ENCODE data around the gene DLGAP1.
A peak's percentile ranks its signal among the peaks of the same experiment; 100 is the strongest.

DLGAP1 gene

GRCh38 chr18:3753106-3753505 lies 702.0 kb downstream of the DLGAP1 start:
- DNase-seq = no peak

- DNase-seq = no peak
These were observed 707.0 kb downstream of the DLGAP1 start for GRCh38 chr18:3748086-3748485.

- DNase-seq = no peak
These were observed 707.7 kb downstream of the DLGAP1 start for GRCh38 chr18:3747176-3747973.

- no peak for DNase-seq
These were observed 712.6 kb downstream of the DLGAP1 start for GRCh38 chr18:3742541-3742940.

- DNase-seq = no peak
These were observed 713.8 kb downstream of the DLGAP1 start for GRCh38 chr18:3741333-3741732.

- DNase-seq = no peak
These were observed 726.2 kb downstream of the DLGAP1 start for GRCh38 chr18:3728704-3729437.

- DNase-seq = no peak
These were observed 727.8 kb downstream of the DLGAP1 start for GRCh38 chr18:3727274-3727673.

- peak; percentile 12 for DNase-seq
These were observed 728.7 kb downstream of the DLGAP1 start for GRCh38 chr18:3726238-3726951.

- DNase-seq = no peak
These were observed 730.0 kb downstream of the DLGAP1 start for GRCh38 chr18:3725115-3725514.

- DNase-seq = no peak
These were observed 731.6 kb downstream of the DLGAP1 start for GRCh38 chr18:3723554-3723953.

- no peak for DNase-seq
These were observed 732.3 kb downstream of the DLGAP1 start for GRCh38 chr18:3722649-3723433.

GRCh38 chr18:3721771-3722648 lies 733.1 kb downstream of the DLGAP1 start:
- DNase-seq = no peak

GRCh38 chr18:3720818-3721545 lies 734.1 kb downstream of the DLGAP1 start:
- DNase-seq = peak; percentile 14

GRCh38 chr18:3720159-3720558 lies 734.9 kb downstream of the DLGAP1 start:
- no peak for DNase-seq

GRCh38 chr18:3717376-3718025 lies 737.6 kb downstream of the DLGAP1 start:
- DNase-seq = no peak

GRCh38 chr18:3716116-3716660 lies 738.9 kb downstream of the DLGAP1 start:
- DNase-seq = no peak

GRCh38 chr18:3715231-3716080 lies 739.7 kb downstream of the DLGAP1 start:
- DNase-seq = peak; percentile 32

GRCh38 chr18:3713708-3714107 lies 741.4 kb downstream of the DLGAP1 start:
- DNase-seq = no peak

- DNase-seq = no peak
These were observed 741.9 kb downstream of the DLGAP1 start for GRCh38 chr18:3713166-3713565.
